Activated CD4-positive, alpha-beta T cell treated with anti-CD3 and anti-CD28 coated beads for 4 hours (primary cell): Measurements from ENCODE around the gene AP5S1.
"Not testable (repeated sequence)": the region's sequence is repeated elsewhere in the genome, so short reads cannot be mapped to it uniquely, and the experiment has no call there.

Source experiments
- DNase-seq, 2 donors: peaks; one replicate each; pipeline ENCODE4 v3.0.0-alpha.2; 2020

The AP5S1 gene

GRCh38 chr20:3820048-3820900, at the start of gene AP5S1:
TSS of gene AP5S1 (plus strand) at chr20:3820547. CDS start at chr20:3822118, 1,571 bp downstream.
- peak; percentile 85 to 86 for DNase-seq

- no peak for DNase-seq
Observed at GRCh38 chr20:3771552-3772058, 48.7 kb upstream of the AP5S1 start.

GRCh38 chr20:3775457-3776108, 44.8 kb upstream of the AP5S1 start:
- DNase-seq: no peak

GRCh38 chr20:3777381-3777715, 43.0 kb upstream of the AP5S1 start:
- DNase-seq: no peak

GRCh38 chr20:3777716-3778629, 42.4 kb upstream of the AP5S1 start:
- peak in 1 of 2 donors; percentile 41 for DNase-seq

GRCh38 chr20:3778976-3779375, 41.4 kb upstream of the AP5S1 start:
- no peak for DNase-seq

GRCh38 chr20:3781153-3781910, 39.0 kb upstream of the AP5S1 start, which contains the start of gene SPEF1:
TSS of gene SPEF1 (minus strand) at chr20:3781448. CDS start at chr20:3781287, 161 bp downstream.
- peak in 1 of 2 donors; percentile 46 for DNase-seq

- no peak for DNase-seq
Observed at GRCh38 chr20:3782597-3782996, 37.8 kb upstream of the AP5S1 start.

GRCh38 chr20:3783068-3783489, 37.3 kb upstream of the AP5S1 start:
- DNase-seq: no peak

- DNase-seq: no peak
Observed at GRCh38 chr20:3783511-3784195, 36.7 kb upstream of the AP5S1 start.

GRCh38 chr20:3784216-3784853, 36.0 kb upstream of the AP5S1 start:
- no peak for DNase-seq

- no peak for DNase-seq
Observed at GRCh38 chr20:3784863-3785239, 35.5 kb upstream of the AP5S1 start.

GRCh38 chr20:3785240-3786125, 34.9 kb upstream of the AP5S1 start:
- DNase-seq: no peak

GRCh38 chr20:3786126-3786484, 34.2 kb upstream of the AP5S1 start:
- peak in 1 of 2 donors; percentile 40 for DNase-seq

GRCh38 chr20:3786665-3787323, 33.6 kb upstream of the AP5S1 start, which contains the start of gene CENPB:
TSS of gene CENPB (minus strand) at chr20:3786740. CDS start at chr20:3786483, 257 bp downstream.
- DNase-seq: peak; percentile 87 to 89

GRCh38 chr20:3787324-3788014, 32.9 kb upstream of the AP5S1 start:
- DNase-seq: no peak

- DNase-seq: no peak
Observed at GRCh38 chr20:3788685-3789155, 31.6 kb upstream of the AP5S1 start.

- not testable (repeated sequence) for DNase-seq
Observed at GRCh38 chr20:3789201-3789600, 31.1 kb upstream of the AP5S1 start.
